ENCODE data around the gene PLA1A. TPM values are rescaled to one million over a fixed set of nuclear protein-coding genes. Genes with fewer than 3 reads are reported as not detected.

Gene PLA1A
- total RNA-seq, 4 donors from 2014 or later: 0.70 to 4.1 (median 0.85) TPM; not detected in 1

DNA sequence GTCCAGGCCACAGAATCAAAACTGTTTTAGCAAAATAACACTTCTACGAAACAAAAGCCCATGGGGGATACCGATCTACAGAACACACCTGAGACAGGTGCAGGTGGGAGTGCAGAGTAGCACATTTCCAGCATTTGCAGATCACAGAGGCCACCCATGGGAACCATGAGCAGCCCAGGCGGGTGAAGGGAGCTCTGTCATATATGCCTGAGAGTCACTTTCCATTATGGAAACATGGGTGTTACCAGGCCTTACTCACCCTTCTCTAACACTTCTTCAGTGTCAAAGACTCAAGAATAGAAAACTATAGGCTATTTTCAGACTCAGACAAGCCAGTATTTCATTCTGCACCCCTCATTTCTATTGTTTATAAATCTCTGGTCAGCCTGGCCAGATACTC, 3.5 kb downstream of the PLA1A start:
- Histone ChIP-seq H3K36me3 (no peaks in the 10 kb centered on the region), H3K4me1 (peaks cover 0 to 2% (median 0%) of the 10 kb centered on the region in 4 donors), H3K4me3 (no peak overlapping the region), H3K27me3 (no peaks in the 10 kb centered on the region), H3K9me3 (no peaks in the 10 kb centered on the region), H3K27ac (no peak overlapping the region)
- TF ChIP-seq CTCF (IDR thresholded peaks at IDR 0.05) (no peak), POLR2A (IDR thresholded peaks at IDR 0.05) (no peak)
- DNase-seq: no peak

GRCh38 chr3:119602676-119603075, 5.0 kb downstream of the PLA1A start:
- TF ChIP-seq CTCF (IDR thresholded peaks at IDR 0.05) (no peak), POLR2A (IDR thresholded peaks at IDR 0.05) (no peak)
- H3K4me3 ChIP-seq: no peak overlapping the region
- H3K36me3 ChIP-seq: no peaks in the 10 kb centered on the region
- no peak overlapping the region for H3K27ac ChIP-seq
- no peaks in the 10 kb centered on the region for H3K27me3 ChIP-seq
- no peak for DNase-seq
- H3K4me1 ChIP-seq: no peaks in the 10 kb centered on the region
- no peaks in the 10 kb centered on the region for H3K9me3 ChIP-seq

- H3K9me3 ChIP-seq: no peaks in the 10 kb centered on the region
- no peak for TF ChIP-seq CTCF (IDR thresholded peaks at IDR 0.05)
- no peak for TF ChIP-seq POLR2A (IDR thresholded peaks at IDR 0.05)
- H3K36me3 ChIP-seq: no peaks in the 10 kb centered on the region
- no peak overlapping the region for H3K4me3 ChIP-seq
- DNase-seq: no peak
- no peaks in the 10 kb centered on the region for H3K4me1 ChIP-seq
- H3K27ac ChIP-seq: no peak overlapping the region
- no peaks in the 10 kb centered on the region for H3K27me3 ChIP-seq
Observed at GRCh38 chr3:119604878-119605277, 7.2 kb downstream of the PLA1A start.

- H3K9me3 ChIP-seq: no peaks in the 10 kb centered on the region
- H3K4me1 ChIP-seq: no peaks in the 10 kb centered on the region
- no peak for DNase-seq
- TF ChIP-seq POLR2A (IDR thresholded peaks at IDR 0.05) (no peak), CTCF (IDR thresholded peaks at IDR 0.05) (no peak)
- no peak overlapping the region for H3K4me3 ChIP-seq
- H3K36me3 ChIP-seq: no peaks in the 10 kb centered on the region
- H3K27me3 ChIP-seq: no peaks in the 10 kb centered on the region
- H3K27ac ChIP-seq: no peak overlapping the region
Observed at GRCh38 chr3:119608405-119609000, 10.8 kb downstream of the PLA1A start.

DNA sequence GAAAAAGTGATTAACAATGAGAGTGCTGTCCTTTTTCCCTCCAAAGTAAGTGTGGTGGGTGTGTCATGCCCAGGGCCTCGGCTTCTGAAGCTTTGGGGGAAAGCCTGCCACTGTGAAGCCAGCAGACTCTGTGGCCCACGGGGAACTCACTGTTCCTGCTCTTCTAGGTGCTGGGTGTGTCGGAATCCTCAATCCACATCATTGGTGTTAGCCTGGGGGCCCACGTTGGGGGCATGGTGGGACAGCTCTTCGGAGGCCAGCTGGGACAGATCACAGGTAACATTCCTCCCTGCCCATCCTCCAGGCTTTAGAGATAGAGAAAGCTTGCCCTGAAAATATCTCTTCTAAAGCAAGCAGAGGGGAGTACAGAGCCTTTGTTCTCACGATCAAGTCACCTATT, 11.6 kb downstream of the PLA1A start:
- H3K4me1 ChIP-seq: no peaks in the 10 kb centered on the region
- no peak overlapping the region for H3K4me3 ChIP-seq
- DNase-seq: no peak
- H3K36me3 ChIP-seq: no peaks in the 10 kb centered on the region
- TF ChIP-seq CTCF (IDR thresholded peaks at IDR 0.05): no peak
- no peak for TF ChIP-seq POLR2A (IDR thresholded peaks at IDR 0.05)
- no peaks in the 10 kb centered on the region for H3K27me3 ChIP-seq
- H3K27ac ChIP-seq: no peak overlapping the region
- no peaks in the 10 kb centered on the region for H3K9me3 ChIP-seq

DNA sequence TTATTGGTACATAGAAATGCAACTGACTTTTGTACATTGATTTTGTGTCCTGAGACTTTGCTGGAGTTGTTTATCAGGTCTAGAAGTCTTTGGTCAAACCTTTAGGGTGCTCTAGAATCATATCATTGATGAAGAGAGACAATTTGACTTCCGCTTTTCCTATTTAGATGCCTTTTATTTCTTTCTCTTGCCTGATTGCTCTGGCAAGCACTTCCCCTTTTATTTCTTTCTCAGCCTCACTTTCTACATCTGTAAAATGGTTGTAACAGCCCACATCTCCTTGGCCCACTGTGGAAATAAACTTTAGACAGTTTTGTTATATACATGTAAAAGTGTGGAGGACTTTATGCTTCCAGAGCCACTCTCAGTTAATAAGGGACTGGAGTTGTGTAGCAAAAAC, 14.0 kb downstream of the PLA1A start:
- H3K9me3 ChIP-seq: no peaks in the 10 kb centered on the region

More for the DNA sequence above, 14.0 kb downstream of the PLA1A start:
- Histone ChIP-seq H3K4me1 (no peaks in the 10 kb centered on the region), H3K4me3 (no peak overlapping the region), H3K27ac (no peak overlapping the region), H3K36me3 (no peaks in the 10 kb centered on the region), H3K27me3 (no peaks in the 10 kb centered on the region)
- no peak for DNase-seq
- TF ChIP-seq CTCF (IDR thresholded peaks at IDR 0.05) (no peak), POLR2A (IDR thresholded peaks at IDR 0.05) (no peak)

Measured in Peyer's patch (tissue), 4 donors.